Endodermal cell (in vitro differentiated cells): ENCODE measurements around the gene GXYLT2. TPM values are rescaled to one million over a fixed set of nuclear protein-coding genes. Genes with fewer than 3 reads are reported as not detected.
A peak's percentile ranks its signal among the peaks of the same experiment; 100 is the strongest.

Experiments
- DNase-seq: peaks from one replicate; pipeline ENCODE4 v3.0.0-alpha.2; 2017
- H3K27ac ChIP-seq: 2 replicates; pipeline ENCODE4 v1.5.1; 2013; ENCODE audit warnings: mild to moderate bottlenecking, low read depth, low read length, moderate library complexity
- H3K27me3 ChIP-seq: 2 replicates; pipeline ENCODE4 v1.6.1; 2013; ENCODE audit warnings: mild to moderate bottlenecking, low read length, moderate library complexity; ENCODE audit not compliant: insufficient read depth, control insufficient read depth, poor library complexity, severe bottlenecking
- H3K36me3 ChIP-seq: 2 replicates; pipeline ENCODE4 v1.7.0; 2013; ENCODE audit warnings: mild to moderate bottlenecking, low read length, moderate library complexity; ENCODE audit not compliant: control insufficient read depth, insufficient read depth
- H3K4me1 ChIP-seq: one replicate; pipeline ENCODE4 v1.7.0; 2013; ENCODE audit warnings: low read length; ENCODE audit not compliant: control insufficient read depth, insufficient read depth
- H3K4me3 ChIP-seq: 2 replicates; pipeline ENCODE4 v1.5.1; 2013; ENCODE audit warnings: mild to moderate bottlenecking, low read length, moderate library complexity
- H3K9ac ChIP-seq: 2 replicates; pipeline ENCODE4 v1.6.1; 2013; ENCODE audit warnings: mild to moderate bottlenecking, low read length, moderate library complexity; ENCODE audit not compliant: poor library complexity, severe bottlenecking; ENCODE audit errors: extremely low read depth
- H3K9me3 ChIP-seq: 2 replicates; pipeline ENCODE4 v1.6.1; 2013; ENCODE audit warnings: mild to moderate bottlenecking, low read length, moderate library complexity; ENCODE audit not compliant: control insufficient read depth
- H3K27ac Mint-ChIP-seq: 2 replicates; pipeline ENCODE4 v1.8.0; 2020; ENCODE audit warnings: mixed read lengths
- H3K27me3 Mint-ChIP-seq: 2 replicates; pipeline ENCODE4 v1.8.0; 2021; ENCODE audit warnings: mild to moderate bottlenecking, mixed read lengths; ENCODE audit not compliant: insufficient read depth
- H3K36me3 Mint-ChIP-seq: 2 replicates; pipeline ENCODE4 v1.8.0; 2020; ENCODE audit warnings: low read depth, mixed read lengths
- H3K4me1 Mint-ChIP-seq: 2 replicates; pipeline ENCODE4 v1.8.0; 2020; ENCODE audit warnings: mixed read lengths
- H3K4me3 Mint-ChIP-seq: 2 replicates; pipeline ENCODE4 v1.8.0; 2020; ENCODE audit warnings: mild to moderate bottlenecking, moderate library complexity, mixed read lengths
- H3K9me3 Mint-ChIP-seq: 2 replicates; pipeline ENCODE4 v1.8.0; 2020; ENCODE audit warnings: mild to moderate bottlenecking, mixed read lengths
- whole genome bisulfite sequencing, 2 experiments: methylation state at CpG; one replicate each; pipeline versions ENCODE4 v1.1.5 to v1.1.7; 2013; ENCODE audit warnings: missing lambda C conversion rate in 2 of 2, mixed read lengths in 1 of 2; ENCODE audit not compliant: insufficient coverage in 1 of 2, insufficient read length in 1 of 2; 5-methylcytosine and 5-hydroxymethylcytosine counted together
- total RNA-seq, 2 donors: library from RNA; stranded (reverse); fragmentation: NEBNext Ultra II Directional in 1 of 2; extraction: Animal tissue kit (Norgen Biotek cat#: 25700) in 1 of 2; gene quantifications; 2 replicates in 1 of 2; 3 replicates in 1 of 2; pipeline ENCODE4 v1.2.1, GENCODE V29; 2021
- TF ChIP-seq, protein P1 (sequence below): fragments of 200-600 bp; sonication (generic); conservative IDR thresholded peaks from 2 replicates; pipeline ENCODE4 v1.5.0; 2021; ENCODE audit warnings: antibody characterized with exemption, mild to moderate bottlenecking

Gene GXYLT2
- total RNA-seq, 2 donors from 2014 or later, result 7.0 to 14.3 TPM

DNA sequence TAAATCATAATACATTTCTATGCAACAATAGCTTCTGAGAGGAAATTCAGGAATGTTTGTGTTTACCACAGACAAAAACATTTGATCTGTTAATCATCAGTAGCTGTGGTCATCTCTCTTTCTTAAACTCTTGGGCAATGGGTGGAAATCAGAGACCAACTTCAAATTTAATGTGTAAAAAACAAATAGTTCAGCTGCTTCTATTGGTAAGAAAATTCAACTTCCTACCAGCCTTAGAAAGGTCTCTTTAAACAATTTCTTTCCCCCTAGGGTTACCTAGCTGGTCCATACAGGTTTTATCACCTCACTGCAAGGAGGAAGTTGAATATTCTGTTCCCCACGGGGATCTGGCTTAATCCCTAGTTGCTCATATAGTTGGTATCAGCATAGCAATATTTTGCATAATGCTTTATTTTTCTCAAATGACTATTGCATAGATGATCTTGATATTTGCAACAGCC lies 88.5 kb downstream of the GXYLT2 start:
- no peaks in the 10 kb centered on the region for H3K9me3 Mint-ChIP-seq

DNA sequence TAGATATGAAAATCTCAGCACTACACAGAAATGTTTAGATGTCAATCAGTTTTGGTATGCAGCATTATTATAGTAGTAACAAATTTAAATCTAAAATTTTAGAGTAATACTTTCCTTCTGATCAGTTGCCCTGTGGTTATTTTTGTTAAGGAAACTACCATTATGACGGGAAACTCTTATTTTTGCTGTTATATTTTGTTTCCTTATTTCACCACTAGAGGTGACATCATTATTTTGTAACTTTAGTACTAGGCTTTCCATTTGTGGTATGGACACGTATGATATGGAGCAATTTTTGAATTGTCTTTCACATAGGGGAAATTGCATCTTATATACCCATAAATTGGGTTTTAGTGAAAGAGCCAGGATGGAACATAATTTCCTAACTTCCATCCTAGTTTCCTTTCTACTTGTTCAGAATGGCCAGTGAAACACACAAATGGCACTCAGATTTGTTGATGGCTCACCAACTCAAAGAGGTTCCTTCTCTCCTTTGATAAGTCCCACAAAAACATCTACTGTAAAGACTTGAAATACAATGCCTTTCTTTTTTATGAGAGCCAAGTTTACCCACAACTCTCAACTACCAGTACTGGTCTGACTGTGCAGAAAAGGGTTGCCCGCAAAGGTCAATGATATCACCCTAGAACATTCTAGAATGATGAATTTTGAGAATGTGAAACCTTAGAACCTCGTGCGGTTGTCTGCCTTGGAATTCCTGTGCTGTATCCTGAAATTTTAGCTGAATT lies 89.4 kb downstream of the GXYLT2 start:
- WGBS, 2 experiments, result 94 to 96% methylated on average over 3 to 5 of the region's 5 CpGs

More for the DNA sequence above, 88.5 kb downstream of the GXYLT2 start:
- H3K9me3 ChIP-seq, result no peaks in the 10 kb centered on the region
- H3K4me3 Mint-ChIP-seq, result no peak overlapping the region
- DNase-seq, result no peak
- H3K36me3 ChIP-seq, result no peaks in the 10 kb centered on the region
- WGBS, 2 experiments, result 50% methylated on average over 1 of the region's 1 CpG; no CpG with 5 or more reads in 1 of the 2 experiments
- H3K4me1 Mint-ChIP-seq, result peaks cover 40% of the 10 kb centered on the region
- H3K27me3 ChIP-seq, result no peaks in the 10 kb centered on the region
- TF ChIP-seq, protein P1, sequence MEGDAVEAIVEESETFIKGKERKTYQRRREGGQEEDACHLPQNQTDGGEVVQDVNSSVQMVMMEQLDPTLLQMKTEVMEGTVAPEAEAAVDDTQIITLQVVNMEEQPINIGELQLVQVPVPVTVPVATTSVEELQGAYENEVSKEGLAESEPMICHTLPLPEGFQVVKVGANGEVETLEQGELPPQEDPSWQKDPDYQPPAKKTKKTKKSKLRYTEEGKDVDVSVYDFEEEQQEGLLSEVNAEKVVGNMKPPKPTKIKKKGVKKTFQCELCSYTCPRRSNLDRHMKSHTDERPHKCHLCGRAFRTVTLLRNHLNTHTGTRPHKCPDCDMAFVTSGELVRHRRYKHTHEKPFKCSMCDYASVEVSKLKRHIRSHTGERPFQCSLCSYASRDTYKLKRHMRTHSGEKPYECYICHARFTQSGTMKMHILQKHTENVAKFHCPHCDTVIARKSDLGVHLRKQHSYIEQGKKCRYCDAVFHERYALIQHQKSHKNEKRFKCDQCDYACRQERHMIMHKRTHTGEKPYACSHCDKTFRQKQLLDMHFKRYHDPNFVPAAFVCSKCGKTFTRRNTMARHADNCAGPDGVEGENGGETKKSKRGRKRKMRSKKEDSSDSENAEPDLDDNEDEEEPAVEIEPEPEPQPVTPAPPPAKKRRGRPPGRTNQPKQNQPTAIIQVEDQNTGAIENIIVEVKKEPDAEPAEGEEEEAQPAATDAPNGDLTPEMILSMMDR, result no peak
- H3K4me1 ChIP-seq, result peaks cover 17% of the 10 kb centered on the region
- no peak overlapping the region for H3K4me3 ChIP-seq
- H3K27ac ChIP-seq, result no peak overlapping the region
- peak overlapping the region; percentile 74 for H3K27ac Mint-ChIP-seq
- H3K27me3 Mint-ChIP-seq, result no peaks in the 10 kb centered on the region
- H3K36me3 Mint-ChIP-seq, result peaks cover 2% of the 10 kb centered on the region
- no peak overlapping the region for H3K9ac ChIP-seq

DNA sequence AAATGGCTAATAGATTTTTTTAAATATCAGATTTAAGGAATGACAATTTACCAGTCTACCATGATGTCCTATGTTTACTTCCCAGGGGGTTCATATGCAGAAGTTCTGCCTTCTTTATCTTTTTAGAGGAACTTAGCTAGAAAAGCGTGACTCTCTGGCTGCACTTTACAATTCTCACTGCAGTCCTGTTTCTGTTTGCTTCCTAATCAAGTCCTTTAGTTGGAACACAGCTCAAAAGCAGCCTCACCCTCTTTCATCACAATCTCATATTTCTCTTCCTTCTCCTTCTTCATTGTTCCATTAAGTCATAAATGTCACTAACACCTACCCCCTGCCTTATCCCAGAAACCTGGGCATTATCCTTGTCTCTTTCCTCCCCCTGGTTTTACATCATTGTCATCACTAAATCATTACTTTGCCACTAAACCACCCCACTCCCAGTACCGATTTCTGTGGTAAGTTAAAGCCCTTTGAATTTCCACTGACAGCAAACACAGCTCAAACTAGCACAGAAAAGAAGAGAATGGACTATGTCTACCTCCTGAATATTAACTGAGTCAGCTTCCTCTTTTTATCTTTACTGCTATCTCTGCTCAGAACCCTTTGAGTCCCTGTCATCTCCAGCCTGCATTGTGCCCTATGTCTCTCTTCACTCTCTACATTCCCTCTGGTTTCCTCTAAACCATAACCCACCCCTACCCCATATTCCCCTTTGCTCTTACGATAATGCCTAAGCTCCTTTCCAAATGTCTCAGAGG lies 94.9 kb downstream of the GXYLT2 start:
- 92% methylated on average over 2 to 3 of the region's 3 CpGs for WGBS, 2 experiments

More for the DNA sequence above, 89.4 kb downstream of the GXYLT2 start:
- DNase-seq, result no peak
- TF ChIP-seq, protein P1, result peak; percentile 59
- no peaks in the 10 kb centered on the region for H3K9me3 ChIP-seq
- Mint-ChIP-seq H3K36me3 (peaks cover 2% of the 10 kb centered on the region), H3K4me3 (no peak overlapping the region), H3K27ac (no peak overlapping the region), H3K27me3 (no peaks in the 10 kb centered on the region), H3K4me1 (peaks cover 40% of the 10 kb centered on the region), H3K9me3 (no peaks in the 10 kb centered on the region)
- no peaks in the 10 kb centered on the region for H3K36me3 ChIP-seq
- peaks cover 17% of the 10 kb centered on the region for H3K4me1 ChIP-seq
- H3K9ac ChIP-seq, result no peak overlapping the region
- no peak overlapping the region for H3K27ac ChIP-seq
- no peaks in the 10 kb centered on the region for H3K27me3 ChIP-seq
- no peak overlapping the region for H3K4me3 ChIP-seq

More for the DNA sequence above, 94.9 kb downstream of the GXYLT2 start:
- no peak overlapping the region for H3K4me3 ChIP-seq
- Mint-ChIP-seq H3K4me3 (no peak overlapping the region), H3K27me3 (no peaks in the 10 kb centered on the region), H3K4me1 (peaks cover 1% of the 10 kb centered on the region), H3K36me3 (peaks cover 6% of the 10 kb centered on the region), H3K9me3 (peaks cover 23% of the 10 kb centered on the region), H3K27ac (no peak overlapping the region)
- no peaks in the 10 kb centered on the region for H3K36me3 ChIP-seq
- no peaks in the 10 kb centered on the region for H3K4me1 ChIP-seq
- TF ChIP-seq, protein P1, result no peak
- H3K9me3 ChIP-seq, result peaks cover 28% of the 10 kb centered on the region
- no peaks in the 10 kb centered on the region for H3K27me3 ChIP-seq
- no peak overlapping the region for H3K27ac ChIP-seq
- H3K9ac ChIP-seq, result no peak overlapping the region
- DNase-seq, result no peak
